GM18873 (cell line): ENCODE results near the gene OPCML.

ENCODE experiments used
- ATAC-seq: cut with Tn5 transposase; IDR thresholded peaks from one replicate; pipeline ENCODE4 v1.9.1; 2021; ENCODE audit warnings: mild to moderate bottlenecking, moderate library complexity, moderate number of reproducible peaks; ENCODE audit not compliant: unreplicated experiment, low FRiP score

OPCML gene

GRCh38 chr11:132493801-132494200, 1038.5 kb downstream of the OPCML start:
- ATAC-seq = no peak

GRCh38 chr11:132490978-132491377, 1041.3 kb downstream of the OPCML start:
- ATAC-seq = no peak

DNA sequence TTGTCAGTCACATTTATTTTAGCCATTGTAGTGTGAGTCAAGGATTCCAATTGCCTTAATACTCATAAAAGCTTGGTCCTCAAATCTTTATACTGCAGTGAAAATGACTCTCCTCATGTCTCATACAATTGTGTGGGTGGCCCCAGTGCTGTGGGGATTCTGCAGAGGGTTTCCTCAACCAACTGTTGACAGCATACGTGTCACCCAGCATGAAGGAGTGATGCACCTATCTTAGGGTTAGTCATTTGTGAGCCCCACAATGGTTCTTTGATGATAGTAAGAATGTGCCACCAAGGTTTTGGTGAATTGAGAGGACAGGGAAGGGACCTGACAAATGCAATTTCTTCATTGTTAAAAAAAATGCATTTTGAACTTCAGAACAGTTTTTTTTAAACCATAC, 1046.2 kb downstream of the OPCML start:
- ATAC-seq = no peak

- ATAC-seq = no peak
Measured at GRCh38 chr11:132475026-132475425, 1057.3 kb downstream of the OPCML start.

GRCh38 chr11:132472411-132473172, 1059.7 kb downstream of the OPCML start:
- ATAC-seq = no peak

- no peak for ATAC-seq
Measured at GRCh38 chr11:132471466-132471865, 1060.8 kb downstream of the OPCML start.

DNA sequence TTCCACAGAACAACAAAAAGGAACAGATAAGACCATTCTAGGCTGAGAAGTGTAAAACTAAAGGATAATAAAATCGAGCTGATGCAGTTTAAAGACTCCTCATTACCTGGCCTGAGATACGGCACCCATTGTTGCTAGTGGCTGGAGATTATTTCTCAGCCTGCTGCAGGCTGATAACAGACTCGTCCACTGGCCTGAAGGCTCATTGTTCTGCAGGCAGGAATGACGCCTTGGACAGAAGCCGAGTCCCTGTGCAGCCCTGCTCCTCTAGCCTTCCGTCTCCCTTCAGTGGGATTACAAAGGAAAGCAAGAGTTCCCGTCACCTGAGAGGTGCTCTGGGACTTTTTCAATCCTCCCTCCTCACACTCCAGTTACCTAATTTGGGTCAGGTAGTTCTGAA, 1065.3 kb downstream of the OPCML start:
- no peak for ATAC-seq

DNA sequence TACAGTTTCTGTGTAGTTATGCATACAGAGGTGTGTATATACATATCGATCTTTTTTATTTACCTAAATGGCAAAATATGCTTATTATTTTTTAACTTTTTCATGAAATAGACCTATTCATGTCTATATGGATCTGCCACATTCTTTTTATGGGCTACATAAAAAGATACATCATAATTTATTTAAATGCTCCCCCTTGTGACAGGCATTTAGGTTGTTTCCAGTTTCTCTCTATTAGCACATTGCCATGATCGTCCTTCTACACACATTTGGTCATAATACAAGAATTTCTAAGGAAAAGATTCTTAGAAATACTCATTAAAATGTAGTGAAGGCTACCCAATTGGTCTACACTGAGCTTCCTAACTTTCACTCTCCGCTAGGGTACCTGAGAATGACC, 1067.4 kb downstream of the OPCML start:
- no peak for ATAC-seq

- ATAC-seq = no peak
Measured at GRCh38 chr11:132464003-132464342, 1068.3 kb downstream of the OPCML start.

- no peak for ATAC-seq
Measured at GRCh38 chr11:132463295-132464002, 1068.9 kb downstream of the OPCML start.

DNA sequence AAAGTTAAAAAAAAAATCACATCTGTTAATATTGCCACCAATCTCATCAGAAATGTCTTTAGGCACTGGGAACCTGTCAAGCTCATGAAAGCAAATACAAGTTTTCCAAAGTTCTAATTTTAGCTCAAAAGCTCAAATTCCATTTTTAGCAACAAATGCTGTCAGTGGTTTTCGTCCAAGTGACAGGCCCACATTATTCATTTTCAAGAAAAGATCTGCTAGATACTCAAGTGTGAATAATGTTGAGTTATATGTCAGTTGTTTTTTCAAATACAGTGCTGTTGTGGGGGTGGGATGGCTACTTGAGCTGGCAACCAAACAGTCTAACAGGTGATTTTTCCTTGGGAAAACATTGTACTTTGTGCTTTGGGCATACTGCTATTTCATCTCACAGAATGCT, 1072.6 kb downstream of the OPCML start:
- ATAC-seq = no peak

DNA sequence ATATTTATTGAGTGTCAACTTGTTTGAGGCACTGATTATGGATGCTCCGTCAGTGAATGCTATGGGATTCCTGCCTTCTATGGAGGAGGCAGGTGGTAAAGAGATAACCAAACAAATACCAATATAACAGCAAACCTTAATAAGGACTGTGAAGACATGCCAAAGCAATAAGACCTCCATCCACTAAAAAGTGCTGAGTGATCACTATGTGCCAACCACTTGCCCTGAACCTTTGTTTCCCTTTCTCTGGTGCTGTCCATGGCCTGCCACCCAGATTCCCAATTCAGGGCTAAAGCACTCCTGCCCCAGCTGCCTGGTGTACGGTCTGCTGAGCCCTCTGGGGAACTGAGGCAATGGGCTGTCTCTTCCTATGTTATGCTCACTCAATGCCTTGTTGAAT, 1074.9 kb downstream of the OPCML start:
- ATAC-seq = no peak

GRCh38 chr11:132456751-132457328, 1075.5 kb downstream of the OPCML start:
- no peak for ATAC-seq

DNA sequence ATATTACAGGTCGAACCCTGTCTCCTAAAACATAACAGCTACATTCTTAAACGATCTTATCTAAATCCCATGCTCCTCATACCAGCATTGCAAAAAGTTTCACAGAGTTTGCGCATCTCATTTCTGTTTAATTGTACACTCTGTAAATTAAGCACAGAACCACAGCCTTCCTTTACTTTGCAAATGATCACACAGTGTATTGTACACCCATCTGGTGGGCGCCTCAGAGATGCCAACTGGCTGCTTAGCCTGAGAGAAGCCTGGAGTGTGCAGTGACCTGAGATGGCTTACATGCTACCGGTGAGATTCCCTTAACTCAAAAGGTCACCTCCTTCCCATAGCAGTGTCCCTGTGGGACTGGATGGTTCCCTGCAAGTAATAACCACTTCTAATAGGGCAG, 1077.3 kb downstream of the OPCML start:
- no peak for ATAC-seq

GRCh38 chr11:132453406-132453805, 1078.9 kb downstream of the OPCML start:
- ATAC-seq = no peak

DNA sequence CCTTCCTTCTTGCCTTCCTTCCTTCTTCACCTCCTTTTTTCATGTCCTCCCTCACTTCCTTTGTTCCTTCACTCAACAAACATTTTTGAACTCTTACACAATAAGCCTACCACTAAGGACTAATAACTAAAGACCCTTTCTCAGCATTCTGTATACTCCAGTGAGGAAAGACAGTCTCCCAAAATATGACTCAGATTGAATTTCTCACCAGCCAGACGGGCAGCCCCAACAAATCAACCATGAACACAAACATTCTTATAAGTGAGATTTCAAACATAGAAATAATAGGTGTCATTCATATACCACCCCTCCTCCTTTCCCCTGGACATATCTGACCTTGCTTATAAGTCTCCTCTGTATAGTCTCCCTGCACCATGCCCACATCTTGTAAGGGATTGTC, 1079.7 kb downstream of the OPCML start:
- ATAC-seq = no peak

DNA sequence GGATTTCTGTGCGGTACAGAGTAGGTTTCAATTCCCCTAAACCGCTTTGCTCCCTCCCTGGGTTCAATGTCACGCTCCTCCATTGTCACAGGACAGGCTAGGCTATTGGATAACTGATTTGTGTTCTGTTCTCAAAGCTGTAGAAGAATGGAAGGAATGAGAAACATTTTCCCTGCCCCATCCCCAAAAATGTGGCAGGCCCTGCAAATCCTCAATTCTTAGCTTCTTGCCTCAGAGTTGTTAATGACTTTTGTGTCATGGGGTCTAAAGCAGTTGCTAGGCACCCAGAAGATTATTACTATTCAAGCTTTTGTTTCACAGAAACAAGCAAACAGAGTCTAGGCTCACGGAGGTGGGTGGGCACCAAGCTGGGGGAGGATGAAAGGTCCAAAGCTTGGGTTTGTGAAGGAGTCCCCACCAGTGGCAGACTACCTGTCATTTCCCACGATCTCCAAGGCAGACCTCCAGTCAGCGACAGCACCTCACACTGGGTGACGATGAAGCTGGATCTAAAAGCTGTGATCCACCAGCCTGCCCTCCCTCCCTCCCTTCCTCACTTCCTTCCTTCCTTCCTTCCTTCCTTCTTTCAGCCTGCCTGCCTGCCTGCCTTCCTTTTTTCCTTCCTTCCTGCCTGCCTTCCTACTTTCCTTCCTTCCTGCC, 1080.2 kb downstream of the OPCML start:
- no peak for ATAC-seq

DNA sequence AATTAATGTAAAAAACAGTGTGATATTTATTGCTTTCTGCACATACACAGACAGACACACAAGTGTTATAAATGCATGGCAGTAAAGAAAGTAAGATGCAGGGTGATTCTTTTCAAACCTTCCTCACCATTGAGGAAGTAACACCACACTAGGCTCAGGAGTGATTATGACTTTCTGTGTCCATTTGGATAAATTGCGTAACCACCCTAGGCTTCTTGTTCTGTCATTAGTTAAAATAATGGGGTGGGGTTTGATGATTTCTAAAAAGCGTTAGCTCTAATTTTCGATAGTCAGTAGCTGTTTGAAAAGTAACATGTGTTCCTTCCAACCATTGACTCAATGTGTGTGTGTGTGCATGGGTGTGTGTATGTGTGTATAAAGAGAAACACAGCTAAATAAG, 1081.7 kb downstream of the OPCML start:
- ATAC-seq = no peak

DNA sequence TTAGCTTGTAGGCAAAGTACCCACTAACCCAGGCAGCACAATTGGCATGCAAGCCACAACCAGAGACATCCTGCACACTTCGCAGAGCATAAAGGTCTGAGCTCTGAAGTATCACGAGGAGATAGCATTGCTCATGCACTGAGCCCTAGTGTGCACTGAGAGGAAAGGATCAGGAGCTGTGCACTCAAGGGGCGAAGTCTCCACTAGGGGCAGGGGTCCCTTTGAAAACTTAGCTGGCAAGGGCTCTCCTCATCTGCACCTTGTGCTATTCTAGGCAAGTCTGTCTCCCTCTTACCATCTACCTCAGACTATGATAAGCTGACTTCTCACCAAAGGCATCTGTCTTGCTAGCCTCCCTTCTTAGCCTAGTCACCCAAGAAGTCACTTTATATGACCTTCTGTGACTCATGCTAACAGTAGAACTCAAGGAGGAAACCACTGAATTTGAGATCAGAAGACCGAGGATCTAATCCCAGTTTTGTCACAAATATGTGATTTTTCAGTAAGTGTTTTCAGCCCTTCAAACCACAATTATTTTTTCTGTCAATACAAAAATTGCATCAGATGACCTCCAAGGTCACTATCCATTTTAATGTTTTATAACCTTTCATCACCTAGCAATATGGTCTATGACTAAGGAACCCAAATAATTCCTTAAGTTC, 1083.8 kb downstream of the OPCML start:
- no peak for ATAC-seq

DNA sequence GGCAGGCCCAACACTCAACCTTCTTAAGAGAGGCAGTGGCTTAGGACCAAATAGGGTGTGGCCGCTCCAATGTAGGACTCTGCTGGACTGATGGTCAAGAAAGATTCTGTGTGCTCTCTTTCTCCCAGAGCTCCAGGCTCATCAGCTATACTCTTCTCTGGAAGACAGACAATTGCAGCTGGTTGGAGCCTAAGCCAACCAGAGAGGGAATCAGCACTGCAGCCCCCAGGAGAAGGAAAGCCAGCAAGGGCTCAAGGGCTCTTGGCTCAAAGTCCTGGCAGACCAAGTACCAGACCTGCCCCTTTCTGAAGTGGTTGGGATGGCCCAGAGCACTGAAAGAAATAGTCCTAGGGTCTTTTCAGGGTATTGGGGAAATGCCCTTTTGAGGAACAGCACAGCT, 1084.5 kb downstream of the OPCML start:
- ATAC-seq = no peak

- no peak for ATAC-seq
Measured at GRCh38 chr11:132445859-132446291, 1086.4 kb downstream of the OPCML start.
